Stimulated activated naive B cell treated with anti-CD40 and anti-IgM and Interleukin-4, amounts not matched to agents 10 μg/mL and 1 μg/mL and 100 μg/mL, for 72 hours (primary cell): ENCODE data around the gene MYD88.

Experiments
- ATAC-seq, 2 donors: fragments of 150-1000 bp; cut with Tn5 transposase; replicated peaks; 2 replicates each; pipeline ENCODE4 v1.10.0; 2021; ENCODE audit warnings: moderate library complexity in 1 of 2
- DNase-seq: peaks from one replicate; pipeline ENCODE4 v3.0.0; 2021
- H3K27ac Mint-ChIP-seq: one replicate; pipeline ENCODE4 v1.8.0; 2022; ENCODE audit warnings: mild to moderate bottlenecking, mixed read lengths
- H3K27me3 Mint-ChIP-seq, 2 donors: one replicate each; pipeline ENCODE4 v1.8.0; 2022; ENCODE audit warnings: mixed read lengths in 2 of 2
- H3K36me3 Mint-ChIP-seq, 2 donors: one replicate each; pipeline ENCODE4 v1.8.0; 2022; ENCODE audit warnings: mixed read lengths in 2 of 2, mild to moderate bottlenecking in 1 of 2
- H3K4me1 Mint-ChIP-seq, 2 donors: one replicate each; pipeline ENCODE4 v1.8.0; 2022; ENCODE audit warnings: mixed read lengths in 2 of 2, mild to moderate bottlenecking in 1 of 2
- H3K4me3 Mint-ChIP-seq, 2 donors: one replicate each; pipeline ENCODE4 v1.8.0; 2022; ENCODE audit warnings: mild to moderate bottlenecking in 2 of 2, mixed read lengths in 2 of 2, moderate library complexity in 1 of 2
- H3K9me3 Mint-ChIP-seq, 2 donors: one replicate each; pipeline ENCODE4 v1.8.0; 2022; ENCODE audit warnings: mixed read lengths in 2 of 2, mild to moderate bottlenecking in 1 of 2

The MYD88 gene

GRCh38 chr3:38138349-38139190 lies at the start of gene MYD88:
MYD88 (plus strand) TSS chr3:38138661; CDS start chr3:38138701, 40 bp downstream.
- peaks cover 47 to 75% of the 10 kb centered on the region in 2 donors for H3K4me1 Mint-ChIP-seq
- H3K27ac Mint-ChIP-seq: peak within 1 kb of the TSS; percentile 92
- H3K36me3 Mint-ChIP-seq: peaks cover 25 to 43% of the 10 kb centered on the region in 2 donors
- peak within 1 kb of the TSS; percentile 85 to 87 for H3K4me3 Mint-ChIP-seq
- no peaks in the 10 kb centered on the region for H3K9me3 Mint-ChIP-seq
- DNase-seq (peak; percentile 84), ATAC-seq (peak; percentile 66 to 68)
- H3K27me3 Mint-ChIP-seq: no peaks in the 10 kb centered on the region

- ATAC-seq (no peak), DNase-seq (no peak)
- H3K27me3 Mint-ChIP-seq: peaks cover 3 to 11% of the 10 kb centered on the region in 2 donors
- H3K9me3 Mint-ChIP-seq: peaks cover 2 to 7% of the 10 kb centered on the region in 2 donors
- no peak overlapping the region for H3K27ac Mint-ChIP-seq
- H3K4me1 Mint-ChIP-seq: peaks cover 0 to 5% of the 10 kb centered on the region in 2 donors
- H3K36me3 Mint-ChIP-seq: peaks cover 2 to 7% of the 10 kb centered on the region in 2 donors
- H3K4me3 Mint-ChIP-seq: no peak overlapping the region
These were observed 49.3 kb upstream of the MYD88 start for GRCh38 chr3:38089163-38089562.

GRCh38 chr3:38090453-38090852 lies 48.0 kb upstream of the MYD88 start:
- Mint-ChIP-seq H3K27ac (no peak overlapping the region), H3K4me1 (no peaks in the 10 kb centered on the region), H3K9me3 (no peaks in the 10 kb centered on the region), H3K36me3 (no peaks in the 10 kb centered on the region), H3K27me3 (peaks cover 9 to 12% of the 10 kb centered on the region in 2 donors), H3K4me3 (no peak overlapping the region)
- ATAC-seq (no peak), DNase-seq (no peak)

- peaks cover 9 to 23% of the 10 kb centered on the region in 2 donors for H3K27me3 Mint-ChIP-seq
- H3K4me1 Mint-ChIP-seq: no peaks in the 10 kb centered on the region
- no peak overlapping the region for H3K4me3 Mint-ChIP-seq
- no peaks in the 10 kb centered on the region for H3K36me3 Mint-ChIP-seq
- no peak for ATAC-seq
- H3K27ac Mint-ChIP-seq: no peak overlapping the region
- DNase-seq: no peak
- no peaks in the 10 kb centered on the region for H3K9me3 Mint-ChIP-seq
These were observed 43.5 kb upstream of the MYD88 start for GRCh38 chr3:38094999-38095398.

GRCh38 chr3:38095669-38096483 lies 42.6 kb upstream of the MYD88 start:
- H3K36me3 Mint-ChIP-seq: no peaks in the 10 kb centered on the region
- H3K4me3 Mint-ChIP-seq: no peak overlapping the region
- H3K4me1 Mint-ChIP-seq: no peaks in the 10 kb centered on the region
- H3K27me3 Mint-ChIP-seq: peaks cover 9 to 25% of the 10 kb centered on the region in 2 donors
- H3K9me3 Mint-ChIP-seq: no peaks in the 10 kb centered on the region
- ATAC-seq: no peak
- no peak for DNase-seq
- H3K27ac Mint-ChIP-seq: no peak overlapping the region

GRCh38 chr3:38097446-38098375 lies 40.8 kb upstream of the MYD88 start:
- ATAC-seq (no peak), DNase-seq (no peak)
- peak overlapping the region; percentile 44 for H3K27ac Mint-ChIP-seq
- peaks cover 3 to 25% of the 10 kb centered on the region in 2 donors for H3K27me3 Mint-ChIP-seq
- H3K9me3 Mint-ChIP-seq: no peaks in the 10 kb centered on the region
- no peak overlapping the region for H3K4me3 Mint-ChIP-seq
- H3K4me1 Mint-ChIP-seq: peaks cover 7 to 9% of the 10 kb centered on the region in 2 donors
- no peaks in the 10 kb centered on the region for H3K36me3 Mint-ChIP-seq

- Mint-ChIP-seq H3K27ac (no peak overlapping the region), H3K9me3 (no peaks in the 10 kb centered on the region), H3K4me1 (peaks cover 9 to 10% of the 10 kb centered on the region in 2 donors), H3K36me3 (no peaks in the 10 kb centered on the region), H3K4me3 (no peak overlapping the region), H3K27me3 (peaks cover under 1 to 25% of the 10 kb centered on the region in 2 donors)
- ATAC-seq (no peak), DNase-seq (no peak)
These were observed 40.1 kb upstream of the MYD88 start for GRCh38 chr3:38098376-38098723.

GRCh38 chr3:38099518-38099917 lies 38.9 kb upstream of the MYD88 start:
- H3K4me1 Mint-ChIP-seq: peaks cover 9 to 10% of the 10 kb centered on the region in 2 donors
- no peak overlapping the region for H3K27ac Mint-ChIP-seq
- H3K36me3 Mint-ChIP-seq: no peaks in the 10 kb centered on the region
- H3K9me3 Mint-ChIP-seq: peaks cover 0 to 1% of the 10 kb centered on the region in 2 donors
- no peak overlapping the region for H3K4me3 Mint-ChIP-seq
- peaks cover 0 to 19% of the 10 kb centered on the region in 2 donors for H3K27me3 Mint-ChIP-seq
- DNase-seq: no peak
- ATAC-seq: no peak

GRCh38 chr3:38100498-38100897 lies 38.0 kb upstream of the MYD88 start:
- Mint-ChIP-seq H3K27ac (no peak overlapping the region), H3K4me3 (no peak overlapping the region), H3K27me3 (peaks cover 0 to 17% of the 10 kb centered on the region in 2 donors), H3K4me1 (peaks cover 9 to 10% of the 10 kb centered on the region in 2 donors), H3K36me3 (no peaks in the 10 kb centered on the region), H3K9me3 (peaks cover 3 to 7% of the 10 kb centered on the region in 2 donors)
- ATAC-seq (no peak), DNase-seq (no peak)

- H3K9me3 Mint-ChIP-seq: peaks cover 5 to 7% of the 10 kb centered on the region in 2 donors
- peaks cover 0 to 22% of the 10 kb centered on the region in 2 donors for H3K27me3 Mint-ChIP-seq
- no peak for DNase-seq
- peaks cover 0 to 2% of the 10 kb centered on the region in 2 donors for H3K36me3 Mint-ChIP-seq
- peaks cover 9 to 10% of the 10 kb centered on the region in 2 donors for H3K4me1 Mint-ChIP-seq
- H3K27ac Mint-ChIP-seq: no peak overlapping the region
- ATAC-seq: no peak
- H3K4me3 Mint-ChIP-seq: no peak overlapping the region
These were observed 36.5 kb upstream of the MYD88 start for GRCh38 chr3:38101811-38102443.

- Mint-ChIP-seq H3K27ac (no peak overlapping the region), H3K9me3 (peaks cover 5 to 7% of the 10 kb centered on the region in 2 donors), H3K4me1 (peaks cover 9 to 10% of the 10 kb centered on the region in 2 donors), H3K36me3 (peaks cover 0 to 2% of the 10 kb centered on the region in 2 donors), H3K27me3 (peaks cover under 1 to 24% of the 10 kb centered on the region in 2 donors), H3K4me3 (no peak overlapping the region)
- DNase-seq: no peak
- ATAC-seq: no peak
These were observed 36.0 kb upstream of the MYD88 start for GRCh38 chr3:38102444-38102814.

GRCh38 chr3:38105525-38105924 lies 32.9 kb upstream of the MYD88 start:
- Mint-ChIP-seq H3K27ac (no peak overlapping the region), H3K4me3 (no peak overlapping the region), H3K36me3 (peaks cover 0 to 2% of the 10 kb centered on the region in 2 donors), H3K4me1 (peaks cover 9 to 10% of the 10 kb centered on the region in 2 donors), H3K27me3 (peaks cover 4 to 20% of the 10 kb centered on the region in 2 donors), H3K9me3 (peaks cover 5 to 7% of the 10 kb centered on the region in 2 donors)
- ATAC-seq (no peak), DNase-seq (no peak)

GRCh38 chr3:38107911-38108648 lies 30.4 kb upstream of the MYD88 start:
- peaks cover 5 to 7% of the 10 kb centered on the region in 2 donors for H3K9me3 Mint-ChIP-seq
- DNase-seq: no peak
- ATAC-seq: no peak
- H3K27ac Mint-ChIP-seq: no peak overlapping the region
- peaks cover 0 to 2% of the 10 kb centered on the region in 2 donors for H3K36me3 Mint-ChIP-seq
- peaks cover 4 to 20% of the 10 kb centered on the region in 2 donors for H3K27me3 Mint-ChIP-seq
- H3K4me3 Mint-ChIP-seq: no peak overlapping the region
- H3K4me1 Mint-ChIP-seq: peaks cover 0 to 1% of the 10 kb centered on the region in 2 donors
